Measurements from ENCODE around the gene GALNT5. TPM values are rescaled to one million over a fixed set of nuclear protein-coding genes. Genes with fewer than 3 reads are reported as not detected.

Gene GALNT5
- total RNA-seq, 1 donor from 2014 or later, result 40.2 TPM

DNA sequence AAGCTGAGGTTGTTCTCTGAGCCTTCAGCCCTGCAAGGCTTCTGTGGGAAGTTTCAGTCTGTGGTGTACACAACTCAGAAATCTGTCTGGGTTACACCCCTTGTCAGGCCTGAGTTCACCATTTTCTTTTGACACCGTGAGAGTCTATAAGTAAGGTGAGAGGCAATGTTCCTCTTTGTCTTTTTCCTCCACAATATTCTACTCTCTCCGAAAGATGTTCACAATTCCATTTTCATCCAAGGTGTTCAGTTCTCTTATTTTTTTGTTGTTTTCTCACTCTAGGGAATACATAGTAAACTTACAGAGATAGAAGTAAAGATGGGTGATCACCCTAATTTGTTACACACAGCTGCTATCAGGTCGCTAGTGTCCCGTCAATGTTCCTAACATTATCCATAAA, 64.9 kb downstream of the GALNT5 start:
- Histone ChIP-seq H3K27ac (no peak overlapping the region), H3K27me3 (no peaks in the 10 kb centered on the region), H3K4me3 (no peak overlapping the region), H3K9me3 (no peaks in the 10 kb centered on the region), H3K36me3 (no peaks in the 10 kb centered on the region), H3K4me1 (no peaks in the 10 kb centered on the region)
- no peak for DNase-seq
- TF ChIP-seq, protein P1, sequence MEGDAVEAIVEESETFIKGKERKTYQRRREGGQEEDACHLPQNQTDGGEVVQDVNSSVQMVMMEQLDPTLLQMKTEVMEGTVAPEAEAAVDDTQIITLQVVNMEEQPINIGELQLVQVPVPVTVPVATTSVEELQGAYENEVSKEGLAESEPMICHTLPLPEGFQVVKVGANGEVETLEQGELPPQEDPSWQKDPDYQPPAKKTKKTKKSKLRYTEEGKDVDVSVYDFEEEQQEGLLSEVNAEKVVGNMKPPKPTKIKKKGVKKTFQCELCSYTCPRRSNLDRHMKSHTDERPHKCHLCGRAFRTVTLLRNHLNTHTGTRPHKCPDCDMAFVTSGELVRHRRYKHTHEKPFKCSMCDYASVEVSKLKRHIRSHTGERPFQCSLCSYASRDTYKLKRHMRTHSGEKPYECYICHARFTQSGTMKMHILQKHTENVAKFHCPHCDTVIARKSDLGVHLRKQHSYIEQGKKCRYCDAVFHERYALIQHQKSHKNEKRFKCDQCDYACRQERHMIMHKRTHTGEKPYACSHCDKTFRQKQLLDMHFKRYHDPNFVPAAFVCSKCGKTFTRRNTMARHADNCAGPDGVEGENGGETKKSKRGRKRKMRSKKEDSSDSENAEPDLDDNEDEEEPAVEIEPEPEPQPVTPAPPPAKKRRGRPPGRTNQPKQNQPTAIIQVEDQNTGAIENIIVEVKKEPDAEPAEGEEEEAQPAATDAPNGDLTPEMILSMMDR (IDR thresholded peaks at IDR 0.05), result no peak
- peak; percentile 37 for ATAC-seq
- intact Hi-C loops (cut with DNase I), result no loop called here

DNA sequence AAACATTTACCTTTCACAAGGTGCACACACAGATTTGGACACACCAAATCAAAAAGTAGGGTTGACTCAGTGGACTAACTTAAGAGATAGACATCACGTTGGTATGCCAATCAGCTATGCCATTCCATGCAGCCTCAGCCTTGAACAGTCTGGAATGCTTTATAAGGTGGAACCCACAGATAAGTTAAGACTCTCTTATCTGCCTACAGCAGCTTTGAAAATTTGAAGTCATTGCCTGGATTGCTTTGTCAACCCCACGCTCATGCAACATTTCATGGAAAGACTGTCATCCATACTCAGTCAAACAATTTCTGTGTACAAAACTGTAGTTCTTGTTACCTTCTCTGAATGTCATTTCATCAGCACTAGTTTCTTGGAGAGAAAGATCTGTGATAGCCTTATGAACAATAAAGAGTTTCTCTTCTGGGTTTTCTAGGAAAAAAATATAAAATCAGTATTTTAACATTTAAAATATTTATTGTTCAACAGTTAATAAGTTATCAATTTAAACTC, 66.9 kb downstream of the GALNT5 start:
- Histone ChIP-seq H3K9me3 (no peaks in the 10 kb centered on the region), H3K4me3 (no peak overlapping the region), H3K4me1 (no peaks in the 10 kb centered on the region), H3K36me3 (no peaks in the 10 kb centered on the region), H3K27me3 (no peaks in the 10 kb centered on the region), H3K27ac (no peak overlapping the region)
- TF ChIP-seq, protein P1 (IDR thresholded peaks at IDR 0.05), result no peak
- DNase-seq (no peak), ATAC-seq (no peak)
- intact Hi-C loops (cut with DNase I), result no loop called here

DNA sequence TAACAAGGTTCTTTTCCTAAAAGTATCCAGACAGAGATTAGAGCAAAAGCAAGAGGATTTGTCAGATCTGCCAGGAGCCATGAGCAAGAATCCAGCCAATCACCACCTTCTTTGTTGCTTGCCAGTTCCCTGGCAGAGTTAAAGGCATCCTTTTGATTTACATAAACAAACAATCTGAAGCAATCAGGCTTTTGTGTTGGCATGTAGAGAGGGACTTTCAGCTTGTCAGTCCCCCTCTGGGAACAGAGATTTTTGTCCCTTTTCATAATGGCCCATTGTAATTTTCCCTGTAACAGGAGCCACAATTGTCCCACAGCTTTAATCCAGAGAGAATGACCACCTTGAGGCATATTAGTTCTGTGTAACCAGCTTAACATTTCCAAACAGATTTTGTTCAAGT, 68.3 kb downstream of the GALNT5 start, which contains the start of gene ERMN:
Gene ERMN (minus strand): TSS at position 39 of the 400 bp plus-strand sequence. CDS start 182 bp downstream, outside the sequence.
- intact Hi-C loops (cut with DNase I), result no loop called here
- ATAC-seq (no peak), DNase-seq (no peak)
- TF ChIP-seq, protein P1 (IDR thresholded peaks at IDR 0.05), result no peak
- Histone ChIP-seq H3K4me1 (no peaks in the 10 kb centered on the region), H3K4me3 (no peak within 1 kb of the TSS), H3K27me3 (no peaks in the 10 kb centered on the region), H3K9me3 (no peaks in the 10 kb centered on the region), H3K36me3 (no peaks in the 10 kb centered on the region), H3K27ac (no peak within 1 kb of the TSS)

DNA sequence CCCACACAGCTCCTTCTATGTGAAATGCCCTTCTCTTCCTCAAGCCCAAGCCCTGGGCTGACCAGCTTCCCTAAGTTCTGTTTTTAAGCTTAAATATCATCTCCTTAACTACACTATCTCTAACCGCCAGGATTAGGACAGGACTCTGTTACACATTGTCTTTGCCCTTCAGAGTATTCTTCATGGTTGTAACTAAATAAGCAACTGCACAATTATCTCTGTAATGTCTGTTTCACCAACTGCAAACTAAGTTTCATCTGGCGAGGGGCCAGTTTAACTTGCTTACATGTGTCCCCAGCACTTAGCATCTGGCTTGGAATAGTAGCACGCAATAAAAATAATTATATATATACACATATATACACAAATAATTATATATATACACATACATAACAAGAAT, 69.2 kb downstream of the GALNT5 start:
- H3K9me3 ChIP-seq, result no peaks in the 10 kb centered on the region
- no peak overlapping the region for H3K27ac ChIP-seq
- H3K27me3 ChIP-seq, result no peaks in the 10 kb centered on the region
- no peak overlapping the region for H3K4me3 ChIP-seq
- H3K4me1 ChIP-seq, result no peaks in the 10 kb centered on the region
- TF ChIP-seq, protein P1 (IDR thresholded peaks at IDR 0.05), result no peak
- ATAC-seq (no peak), DNase-seq (no peak)
- intact Hi-C loops (cut with DNase I), result no loop called here
- no peaks in the 10 kb centered on the region for H3K36me3 ChIP-seq

DNA sequence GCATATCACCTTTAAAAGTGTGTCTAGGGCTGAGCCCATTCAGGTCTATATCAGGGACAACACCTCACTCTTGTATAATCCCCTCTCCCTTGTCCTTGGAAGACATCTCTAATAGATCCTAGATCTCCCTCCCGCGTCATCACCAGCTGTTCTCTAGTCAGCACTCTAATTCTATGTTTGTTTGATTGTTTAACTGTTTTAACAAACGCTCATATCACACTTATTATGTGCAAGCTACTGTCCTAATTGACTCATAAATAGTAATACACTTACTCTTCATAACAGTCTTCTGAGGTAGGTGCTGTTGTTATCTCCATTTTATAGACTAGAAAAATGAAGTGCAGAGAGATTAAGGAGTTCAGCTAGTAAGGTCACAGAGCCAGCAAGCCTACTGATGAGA, 69.7 kb downstream of the GALNT5 start:
- Histone ChIP-seq H3K36me3 (no peaks in the 10 kb centered on the region), H3K9me3 (no peaks in the 10 kb centered on the region), H3K4me3 (no peak overlapping the region), H3K27ac (no peak overlapping the region), H3K27me3 (no peaks in the 10 kb centered on the region), H3K4me1 (no peaks in the 10 kb centered on the region)
- TF ChIP-seq, protein P1 (IDR thresholded peaks at IDR 0.05), result no peak
- intact Hi-C loops (cut with DNase I), result no loop called here
- ATAC-seq, result no peak
- no peak for DNase-seq
